ENCODE measurements around the gene GPR132. TPM values are rescaled to one million over a fixed set of nuclear protein-coding genes. Genes with fewer than 3 reads are reported as not detected.

Gene GPR132
- total RNA-seq, 2 donors from 2014 or later = 0.67 to 1.2 TPM

DNA sequence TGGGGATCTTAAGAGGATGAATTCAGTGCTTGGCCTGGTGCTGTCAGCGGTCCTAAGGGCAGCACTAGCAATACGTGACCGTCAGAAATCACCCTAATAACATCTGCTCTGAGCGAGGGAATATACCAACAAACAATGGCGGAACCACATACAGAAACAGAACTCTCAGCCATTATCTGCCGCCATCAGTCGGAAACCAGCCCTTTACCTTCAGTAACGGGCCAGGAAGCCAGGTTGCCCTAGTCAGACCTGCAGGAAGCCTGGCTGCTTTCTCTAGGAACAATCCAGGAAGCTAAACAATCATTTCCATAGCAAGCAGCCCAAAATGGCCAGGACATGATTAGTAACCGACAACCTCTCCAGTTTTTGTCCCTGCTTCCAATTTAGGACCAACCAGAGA is 50.0 kb downstream of the GPR132 start:
- H3K27ac ChIP-seq = no peak overlapping the region
- TF ChIP-seq, protein P1, sequence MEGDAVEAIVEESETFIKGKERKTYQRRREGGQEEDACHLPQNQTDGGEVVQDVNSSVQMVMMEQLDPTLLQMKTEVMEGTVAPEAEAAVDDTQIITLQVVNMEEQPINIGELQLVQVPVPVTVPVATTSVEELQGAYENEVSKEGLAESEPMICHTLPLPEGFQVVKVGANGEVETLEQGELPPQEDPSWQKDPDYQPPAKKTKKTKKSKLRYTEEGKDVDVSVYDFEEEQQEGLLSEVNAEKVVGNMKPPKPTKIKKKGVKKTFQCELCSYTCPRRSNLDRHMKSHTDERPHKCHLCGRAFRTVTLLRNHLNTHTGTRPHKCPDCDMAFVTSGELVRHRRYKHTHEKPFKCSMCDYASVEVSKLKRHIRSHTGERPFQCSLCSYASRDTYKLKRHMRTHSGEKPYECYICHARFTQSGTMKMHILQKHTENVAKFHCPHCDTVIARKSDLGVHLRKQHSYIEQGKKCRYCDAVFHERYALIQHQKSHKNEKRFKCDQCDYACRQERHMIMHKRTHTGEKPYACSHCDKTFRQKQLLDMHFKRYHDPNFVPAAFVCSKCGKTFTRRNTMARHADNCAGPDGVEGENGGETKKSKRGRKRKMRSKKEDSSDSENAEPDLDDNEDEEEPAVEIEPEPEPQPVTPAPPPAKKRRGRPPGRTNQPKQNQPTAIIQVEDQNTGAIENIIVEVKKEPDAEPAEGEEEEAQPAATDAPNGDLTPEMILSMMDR (IDR thresholded peaks at IDR 0.05) = no peak
- no peak for DNase-seq (ENCODE audit: low spot score)
- H3K9me3 ChIP-seq = no peaks in the 10 kb centered on the region
- H3K36me3 ChIP-seq = no peaks in the 10 kb centered on the region
- no peak overlapping the region for H3K4me3 ChIP-seq
- H3K4me1 ChIP-seq = peaks cover 0 to 26% of the 10 kb centered on the region in 2 donors
- no peaks in the 10 kb centered on the region for H3K27me3 ChIP-seq

DNA sequence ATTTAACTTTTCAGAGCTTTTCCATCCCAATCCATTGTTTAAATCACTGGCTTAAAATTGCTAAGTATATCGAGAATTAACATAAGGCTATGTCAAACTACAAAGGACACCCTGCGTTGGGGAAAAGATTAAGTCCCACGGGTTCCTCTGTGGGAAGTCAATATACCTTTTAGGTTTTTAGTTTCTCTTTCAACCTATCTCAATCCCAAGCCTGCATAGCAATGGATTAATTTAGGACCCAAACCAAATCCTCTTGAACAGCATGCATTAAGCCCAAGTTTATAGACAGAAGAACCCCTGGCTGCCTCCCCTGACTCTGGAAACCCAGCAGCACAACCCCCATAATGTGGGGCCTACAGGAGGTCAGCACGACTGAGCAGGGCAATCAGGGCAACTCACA is 50.6 kb downstream of the GPR132 start:
- DNase-seq (ENCODE audit: low spot score) = no peak
- Histone ChIP-seq H3K4me1 (peaks cover 0 to 20% of the 10 kb centered on the region in 2 donors), H3K27ac (no peak overlapping the region), H3K36me3 (no peaks in the 10 kb centered on the region), H3K4me3 (no peak overlapping the region), H3K27me3 (no peaks in the 10 kb centered on the region), H3K9me3 (no peaks in the 10 kb centered on the region)
- TF ChIP-seq, protein P1 (IDR thresholded peaks at IDR 0.05) = no peak

DNA sequence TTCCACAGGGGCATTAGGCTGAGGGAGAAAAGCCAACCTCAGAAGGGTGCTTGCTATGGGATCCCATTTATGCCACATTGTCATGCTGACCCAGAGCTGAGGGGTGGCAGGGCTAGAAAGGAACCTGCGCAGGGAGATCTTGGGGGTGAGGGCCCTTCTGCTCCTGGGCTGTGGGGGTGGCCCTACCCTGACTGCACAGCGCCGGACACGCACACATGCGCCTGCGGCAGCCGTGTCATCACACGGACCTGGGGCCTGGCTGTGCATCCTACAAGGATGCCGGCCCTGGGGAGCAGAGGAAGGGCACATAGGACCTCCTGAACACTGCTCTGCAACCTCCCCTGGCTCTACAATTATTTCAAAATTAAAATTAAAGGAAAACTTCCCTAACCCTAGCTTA is 51.2 kb downstream of the GPR132 start:
- Histone ChIP-seq H3K27ac (no peak overlapping the region), H3K36me3 (no peaks in the 10 kb centered on the region), H3K4me1 (peaks cover 0 to 14% of the 10 kb centered on the region in 2 donors), H3K27me3 (no peaks in the 10 kb centered on the region), H3K9me3 (no peaks in the 10 kb centered on the region), H3K4me3 (no peak overlapping the region)
- DNase-seq (ENCODE audit: low spot score) = no peak
- TF ChIP-seq, protein P1 (IDR thresholded peaks at IDR 0.05) = no peak

DNA sequence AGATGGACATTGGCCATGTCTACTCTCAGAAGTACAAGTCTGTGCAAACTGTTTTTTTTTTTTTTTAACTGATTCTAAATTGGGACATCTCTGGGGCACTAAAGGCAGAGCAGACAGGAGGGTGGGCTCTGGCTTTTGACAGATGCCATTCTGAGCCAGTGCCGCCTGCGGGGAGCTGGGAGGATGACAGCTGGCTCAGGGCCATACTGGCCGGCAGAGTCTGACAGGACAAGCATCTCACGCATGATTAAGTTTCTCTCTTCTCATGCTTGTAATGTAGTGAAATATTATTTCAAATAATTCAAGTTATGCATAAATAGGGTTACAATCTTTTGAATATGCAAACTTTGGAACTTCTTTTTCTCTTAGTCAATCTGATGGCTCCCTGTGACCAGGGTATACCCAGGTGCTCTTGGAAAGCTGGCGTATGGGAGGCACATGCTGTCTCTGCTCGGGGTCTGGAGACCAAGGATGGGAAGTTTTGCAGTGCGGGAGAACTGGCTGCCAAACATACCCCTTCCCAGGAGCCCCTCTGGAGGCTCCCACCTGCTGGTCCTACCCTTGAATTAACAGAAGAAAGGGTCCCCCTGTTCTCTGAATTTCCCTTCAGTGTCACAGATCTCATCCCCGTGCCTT is 52.0 kb downstream of the GPR132 start:
- Histone ChIP-seq H3K27me3 (no peaks in the 10 kb centered on the region), H3K36me3 (no peaks in the 10 kb centered on the region), H3K27ac (no peak overlapping the region), H3K9me3 (no peaks in the 10 kb centered on the region), H3K4me3 (no peak overlapping the region), H3K4me1 (peaks cover 0 to 12% of the 10 kb centered on the region in 2 donors)
- DNase-seq (ENCODE audit: low spot score) = no peak
- TF ChIP-seq, protein P1 (IDR thresholded peaks at IDR 0.05) = peak in 1 of 2 donors; percentile 17

DNA sequence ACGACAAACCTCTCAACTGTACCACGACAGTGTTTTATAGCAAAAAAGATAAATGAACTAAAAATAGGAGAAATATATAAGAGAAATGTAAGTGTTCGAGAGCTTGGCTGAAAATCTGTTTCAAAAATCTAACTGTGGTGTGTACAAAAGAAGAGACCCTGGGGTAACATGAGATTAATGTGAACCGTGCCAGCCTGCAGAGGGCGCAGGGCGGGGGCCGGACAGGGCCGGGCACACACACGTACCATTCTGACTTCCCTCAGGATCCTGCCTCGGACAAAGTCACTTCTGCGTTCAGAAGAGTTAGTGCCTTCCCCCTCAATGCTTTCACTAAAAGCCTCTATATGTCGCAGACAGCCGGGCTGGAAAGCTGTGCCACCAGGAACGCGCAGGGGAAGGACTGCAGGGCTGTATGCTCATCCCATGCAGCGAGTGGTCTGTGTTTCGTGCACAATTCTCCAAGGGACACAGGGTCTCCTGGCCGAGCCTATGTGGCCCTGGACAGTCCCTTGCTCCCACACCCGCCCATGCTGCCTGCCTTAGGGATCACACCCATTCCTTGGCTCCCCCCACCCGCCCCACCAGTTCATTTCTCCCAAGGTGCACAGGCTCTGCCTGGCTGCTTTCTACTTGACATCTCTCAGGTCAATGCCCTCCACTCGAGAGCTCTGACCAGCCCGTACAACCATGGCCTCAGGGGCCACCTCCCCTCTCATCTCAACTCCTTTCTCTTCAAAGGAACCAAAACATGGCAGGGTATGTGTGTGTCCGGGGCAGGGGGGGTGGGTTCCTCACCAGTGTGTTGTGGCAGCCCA is 52.9 kb downstream of the GPR132 start:
- TF ChIP-seq, protein P1 (IDR thresholded peaks at IDR 0.05) = peak in 1 of 2 donors; percentile 29
- H3K4me1 ChIP-seq = peaks cover 0 to 12% of the 10 kb centered on the region in 2 donors
- H3K27ac ChIP-seq = no peak overlapping the region
- no peaks in the 10 kb centered on the region for H3K27me3 ChIP-seq
- DNase-seq (ENCODE audit: low spot score) = no peak
- peaks cover 5% of the 10 kb centered on the region for H3K36me3 ChIP-seq
- no peaks in the 10 kb centered on the region for H3K9me3 ChIP-seq
- no peak overlapping the region for H3K4me3 ChIP-seq
